Measurements from ENCODE around the gene DVL3. TPM values are rescaled to one million over a fixed set of nuclear protein-coding genes. Genes with fewer than 3 reads are reported as not detected.
"Not testable (repeated sequence)": the region's sequence is repeated elsewhere in the genome, so short reads cannot be mapped to it uniquely, and the experiment has no call there.

DVL3 gene
- total RNA-seq, 1 donor from 2014 or later: 49.7 TPM

DNA sequence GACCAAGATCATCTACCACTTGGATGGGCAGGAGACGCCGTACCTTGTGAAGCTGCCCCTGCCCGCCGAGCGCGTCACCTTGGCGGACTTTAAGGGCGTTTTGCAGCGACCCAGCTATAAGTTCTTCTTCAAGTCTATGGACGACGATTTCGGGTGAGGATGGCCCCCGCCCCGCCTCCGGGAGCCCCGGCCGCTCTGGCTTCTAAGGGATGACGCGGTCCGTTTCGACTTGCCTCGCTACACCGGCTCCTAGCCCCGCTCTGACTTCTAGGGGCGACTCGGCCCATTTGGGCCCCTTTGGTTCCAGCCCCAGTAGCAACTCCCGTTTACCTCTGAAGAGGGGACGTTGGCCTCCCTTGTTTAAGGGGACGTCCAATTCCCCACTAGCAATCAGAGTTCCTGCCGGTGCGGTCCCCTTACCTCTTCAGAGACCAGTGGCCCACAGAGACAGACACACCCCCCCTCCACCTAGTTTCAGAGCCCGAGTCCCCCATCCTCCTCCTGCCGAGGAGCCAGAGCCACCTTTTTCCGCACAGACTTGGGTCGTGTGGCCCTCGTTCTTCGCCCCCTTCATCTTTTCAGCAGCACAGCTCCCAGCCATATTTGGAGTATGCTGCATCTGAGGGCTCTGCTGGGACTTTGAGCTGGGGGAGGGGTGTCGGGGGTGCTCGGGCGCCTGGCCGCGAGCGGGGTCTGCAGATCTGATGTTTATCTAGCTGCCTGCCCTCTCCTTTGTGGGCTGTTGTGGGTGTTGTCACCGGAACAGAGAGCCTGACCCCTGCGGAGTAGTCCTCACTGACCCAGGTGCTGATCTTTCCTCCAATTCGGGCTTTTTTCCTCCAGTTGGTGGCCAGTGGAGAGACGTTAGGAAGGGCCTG, 706 bp downstream of the DVL3 start:
- no peak for DNase-seq

DNA sequence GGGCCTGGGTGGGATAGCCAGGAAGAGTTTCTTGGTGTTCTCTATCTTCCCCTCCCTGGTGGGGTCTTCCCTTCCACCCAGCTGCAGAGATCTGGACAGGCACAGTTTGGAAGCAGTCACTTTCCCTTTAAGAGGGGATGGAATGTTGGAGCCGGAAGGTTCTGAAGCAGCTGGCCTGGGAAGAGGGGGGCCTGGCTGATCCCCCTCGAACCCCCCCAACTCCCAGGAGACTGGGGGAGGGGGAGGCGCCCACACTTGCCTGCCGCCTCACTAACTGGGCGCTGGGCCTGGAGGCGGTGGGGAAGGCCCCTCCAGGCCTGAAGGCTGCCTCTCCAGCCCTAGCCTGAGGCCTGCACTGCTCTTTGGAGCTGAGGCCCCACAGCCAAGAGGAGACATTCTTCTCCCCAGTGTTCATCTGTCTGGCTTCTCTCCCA, 1.4 kb downstream of the DVL3 start:
- DNase-seq: peak; percentile 90

DNA sequence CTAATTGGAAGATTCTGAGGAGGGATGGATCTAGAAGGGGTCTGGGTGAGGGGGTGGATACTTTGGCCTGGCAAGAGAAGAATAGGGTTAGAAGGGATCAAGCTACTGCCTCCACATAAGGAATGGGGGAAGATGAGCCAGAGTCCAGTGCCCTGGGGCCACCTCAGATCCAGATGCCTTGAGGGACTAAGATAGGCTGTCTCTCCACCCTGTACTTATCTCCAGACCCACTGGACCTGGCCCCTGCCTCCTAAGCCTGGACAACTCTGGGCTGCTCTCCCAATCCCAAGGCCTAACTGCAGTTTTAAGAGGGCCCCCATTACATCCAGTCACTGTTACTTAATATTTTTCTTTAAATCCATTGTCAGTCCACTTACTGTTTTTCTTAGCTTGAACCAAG, 2.0 kb downstream of the DVL3 start:
- no peak for DNase-seq

DNA sequence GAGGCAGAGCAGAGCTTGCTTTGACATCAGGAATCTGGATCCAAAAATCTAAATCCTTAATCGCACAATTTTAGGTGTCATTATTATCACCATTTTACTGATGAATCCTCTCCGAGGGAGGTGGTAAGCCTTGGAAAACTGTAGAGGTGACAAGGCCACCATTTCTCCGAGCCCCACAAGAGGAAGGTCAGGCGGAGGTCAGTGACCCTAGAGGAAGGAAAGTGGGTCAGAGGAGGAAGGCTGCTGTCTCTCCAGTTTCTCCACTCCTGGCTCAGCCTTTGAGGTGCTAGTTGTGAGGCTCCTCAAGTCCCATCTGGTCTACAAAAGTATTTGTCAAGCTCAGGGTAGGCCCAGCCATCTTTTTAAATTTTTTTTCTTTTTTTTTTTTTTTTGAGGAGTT, 3.2 kb downstream of the DVL3 start:
- no peak for DNase-seq

DNA sequence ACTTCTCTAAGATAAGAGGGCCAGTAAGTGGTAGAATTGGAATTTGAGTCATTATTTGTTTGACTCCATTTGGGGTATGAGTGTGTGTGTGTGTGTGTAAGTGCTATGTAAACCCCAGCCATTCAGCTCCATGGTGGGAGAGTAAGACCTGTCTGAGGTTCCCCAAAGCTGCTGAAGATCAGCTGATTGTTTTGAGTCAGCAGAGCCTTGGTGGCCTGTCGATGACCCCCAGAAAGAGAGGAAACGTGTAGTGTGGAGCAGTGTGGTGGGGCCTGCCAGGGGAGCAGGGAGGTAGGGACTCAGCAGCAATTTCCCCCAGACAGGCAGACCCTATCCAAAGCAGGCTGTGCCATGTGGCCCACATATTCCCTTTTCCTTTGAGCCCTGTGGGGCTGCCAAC, 5.3 kb downstream of the DVL3 start:
- DNase-seq: no peak

DNA sequence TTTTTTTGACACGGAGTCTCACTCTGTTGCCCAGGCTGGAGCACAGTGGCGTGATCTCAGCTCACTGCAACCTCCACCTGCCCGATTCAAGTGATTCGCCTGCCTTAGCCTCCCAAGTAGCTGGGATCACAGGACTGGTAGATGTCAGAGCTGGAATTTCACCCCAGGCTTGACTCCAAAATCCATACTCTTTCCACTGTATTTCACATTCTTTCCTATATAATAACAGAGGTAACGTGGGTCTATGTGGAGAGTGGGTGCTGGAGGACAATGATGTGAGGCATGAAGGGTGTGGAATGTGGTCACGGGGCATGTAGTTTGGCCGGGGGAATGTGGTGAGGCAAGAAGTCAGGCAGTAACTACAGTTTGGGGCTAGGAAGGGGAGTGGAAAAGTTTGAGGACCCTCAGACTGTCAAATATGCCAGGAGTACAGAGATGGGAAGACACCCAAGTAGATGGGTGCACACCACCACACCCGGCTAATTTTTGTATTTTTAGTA, 7.4 kb downstream of the DVL3 start:
- not testable (repeated sequence) for DNase-seq

DNA sequence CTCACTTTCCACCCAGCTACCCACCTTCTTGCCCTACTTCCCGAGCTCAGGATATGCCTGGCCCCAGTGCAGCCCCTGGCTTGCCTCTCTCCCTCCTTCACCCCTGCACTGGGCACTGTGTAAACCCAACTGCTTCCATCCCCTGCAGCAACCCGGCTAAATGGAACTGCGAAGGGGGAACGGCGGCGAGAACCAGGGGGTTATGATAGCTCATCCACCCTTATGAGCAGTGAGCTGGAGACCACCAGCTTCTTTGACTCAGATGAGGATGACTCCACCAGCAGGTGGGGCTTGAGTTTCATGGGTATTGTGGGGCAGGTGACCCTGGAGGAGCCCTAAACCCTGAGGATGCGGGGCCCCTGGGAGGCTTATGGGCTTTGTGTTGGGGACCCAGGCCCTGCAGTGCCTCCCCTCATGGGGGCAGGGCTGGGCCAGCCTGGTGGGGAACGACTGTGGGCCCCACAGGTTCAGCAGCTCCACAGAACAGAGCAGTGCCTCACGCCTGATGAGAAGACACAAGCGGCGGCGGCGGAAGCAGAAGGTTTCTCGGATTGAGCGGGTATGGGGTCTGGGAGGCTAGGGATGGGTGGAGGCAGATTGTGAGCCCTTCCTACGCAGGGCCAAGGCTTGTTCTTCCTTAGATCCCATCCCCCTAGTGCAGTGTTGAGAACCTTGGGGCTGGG, 9.6 kb downstream of the DVL3 start:
- no peak for DNase-seq

DNA sequence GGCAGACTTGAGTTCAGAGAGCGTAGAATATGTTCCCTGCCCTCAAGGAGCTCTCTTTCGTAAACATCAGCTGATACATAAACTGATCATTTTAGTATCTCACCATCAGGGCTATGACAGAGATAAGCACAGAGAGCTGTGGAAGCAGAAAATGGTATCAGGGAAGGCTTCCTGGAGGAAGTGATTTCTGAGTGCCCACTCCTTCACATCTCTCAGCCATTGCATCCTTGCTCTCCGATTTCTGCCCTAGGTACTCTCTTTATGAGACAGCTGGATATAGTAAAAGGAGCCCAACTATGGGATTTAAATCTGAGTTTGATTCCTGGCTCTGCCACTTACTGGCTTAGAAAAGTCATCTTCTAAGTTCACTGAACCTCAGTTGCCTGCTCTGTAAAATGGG, 10.4 kb downstream of the DVL3 start:
- no peak for DNase-seq

DNA sequence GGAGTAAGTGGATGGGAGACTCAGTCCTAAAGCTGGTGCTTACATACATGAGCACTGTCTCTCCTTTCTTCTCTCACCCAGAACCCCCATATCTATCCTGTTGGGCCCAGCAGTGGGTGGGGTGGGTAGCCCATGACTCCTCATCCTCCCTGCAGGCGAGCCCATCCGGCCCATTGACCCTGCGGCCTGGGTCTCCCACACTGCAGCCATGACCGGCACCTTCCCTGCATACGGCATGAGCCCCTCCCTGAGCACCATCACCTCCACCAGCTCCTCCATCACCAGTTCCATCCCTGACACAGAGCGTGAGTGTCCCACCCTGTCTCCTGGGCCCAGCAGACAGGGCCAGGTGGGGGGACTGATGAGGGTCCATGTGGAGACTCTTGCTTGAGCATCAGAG, 11.5 kb downstream of the DVL3 start:
- no peak for DNase-seq

DNA sequence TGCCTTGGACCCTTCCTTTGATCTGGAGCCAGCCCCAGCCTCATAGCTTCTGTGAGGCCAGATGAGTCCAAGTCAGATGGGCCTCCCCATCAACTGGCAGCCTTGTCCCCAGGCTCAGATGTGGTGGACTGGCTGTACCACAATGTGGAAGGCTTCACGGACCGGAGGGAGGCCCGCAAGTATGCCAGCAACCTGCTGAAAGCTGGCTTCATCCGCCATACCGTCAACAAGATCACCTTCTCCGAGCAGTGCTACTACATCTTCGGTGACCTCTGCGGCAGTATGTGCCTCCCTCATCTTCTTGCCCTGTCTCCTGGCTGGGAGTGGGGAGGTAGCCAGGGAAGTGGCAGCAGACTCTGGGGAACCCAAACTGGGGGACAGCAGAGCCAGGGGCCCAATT, 12.6 kb downstream of the DVL3 start:
- DNase-seq: no peak

DNA sequence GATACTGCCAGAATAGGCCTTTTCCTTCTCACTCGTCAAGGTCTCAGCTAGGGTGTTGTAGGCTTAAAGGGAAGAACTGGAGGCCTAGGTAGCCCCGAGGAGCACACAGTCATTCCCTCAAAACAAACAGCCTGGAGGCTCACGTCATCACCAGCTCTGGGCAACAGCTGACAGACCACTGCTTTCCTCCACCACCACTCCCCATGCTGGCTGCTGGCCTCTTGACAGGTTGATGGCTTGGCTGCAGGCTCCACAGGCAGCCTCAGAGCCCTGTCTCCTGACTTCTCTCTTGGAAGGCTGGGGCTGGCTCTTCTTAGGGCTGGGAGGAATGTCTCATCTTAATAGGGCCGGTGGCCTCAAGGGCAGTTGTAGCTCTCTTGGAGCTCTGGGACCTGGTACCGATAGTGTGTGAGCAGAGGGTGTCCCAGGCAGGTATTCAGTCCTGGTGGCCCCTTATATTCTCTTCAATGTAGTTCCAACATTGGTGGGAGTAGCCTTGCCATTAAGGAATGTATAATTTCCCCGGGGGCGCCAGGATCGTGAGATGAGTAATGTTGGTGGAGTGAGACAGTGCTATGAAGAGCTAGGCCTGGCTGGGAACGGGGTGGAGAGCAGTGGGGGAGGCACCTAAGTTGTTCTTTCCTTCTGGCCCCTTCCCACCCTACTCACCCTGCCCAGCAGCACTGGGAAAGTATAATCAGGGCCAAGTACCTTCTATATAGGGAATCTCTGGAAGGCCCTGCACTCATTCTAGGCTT, 13.4 kb downstream of the DVL3 start:
- no peak for DNase-seq

DNA sequence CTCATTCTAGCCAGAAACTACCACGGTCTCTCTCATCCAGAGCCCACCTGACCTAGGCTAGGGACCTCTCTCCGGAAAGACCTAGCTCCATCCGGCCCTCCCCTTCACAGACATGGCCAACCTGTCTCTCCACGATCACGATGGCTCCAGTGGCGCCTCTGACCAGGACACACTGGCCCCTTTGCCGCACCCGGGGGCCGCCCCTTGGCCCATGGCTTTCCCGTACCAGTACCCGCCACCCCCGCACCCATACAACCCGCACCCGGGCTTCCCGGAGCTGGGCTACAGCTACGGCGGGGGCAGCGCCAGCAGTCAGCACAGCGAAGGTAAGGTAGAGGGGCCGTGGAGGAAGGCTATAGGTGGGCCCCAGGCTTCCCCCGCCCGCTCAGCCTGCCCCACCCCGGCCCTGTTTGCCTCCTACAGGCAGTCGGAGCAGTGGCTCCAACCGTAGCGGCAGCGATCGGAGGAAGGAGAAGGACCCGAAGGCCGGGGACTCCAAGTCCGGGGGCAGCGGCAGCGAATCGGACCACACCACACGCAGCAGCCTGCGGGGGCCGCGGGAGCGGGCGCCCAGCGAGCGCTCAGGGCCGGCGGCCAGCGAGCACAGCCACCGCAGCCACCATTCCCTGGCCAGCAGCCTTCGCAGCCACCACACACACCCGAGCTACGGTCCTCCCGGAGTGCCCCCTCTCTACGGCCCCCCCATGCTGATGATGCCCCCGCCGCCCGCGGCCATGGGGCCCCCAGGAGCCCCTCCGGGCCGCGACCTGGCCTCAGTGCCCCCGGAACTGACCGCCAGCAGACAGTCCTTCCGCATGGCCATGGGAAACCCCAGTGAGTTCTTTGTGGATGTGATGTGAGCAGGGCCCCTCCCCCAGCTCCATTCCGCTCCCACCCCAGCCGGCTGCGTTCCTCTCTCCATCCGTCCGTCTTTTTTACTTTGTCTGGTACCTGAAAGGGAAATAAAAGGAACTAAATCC, 15.0 kb downstream of the DVL3 start:
- no peak for DNase-seq

DNA sequence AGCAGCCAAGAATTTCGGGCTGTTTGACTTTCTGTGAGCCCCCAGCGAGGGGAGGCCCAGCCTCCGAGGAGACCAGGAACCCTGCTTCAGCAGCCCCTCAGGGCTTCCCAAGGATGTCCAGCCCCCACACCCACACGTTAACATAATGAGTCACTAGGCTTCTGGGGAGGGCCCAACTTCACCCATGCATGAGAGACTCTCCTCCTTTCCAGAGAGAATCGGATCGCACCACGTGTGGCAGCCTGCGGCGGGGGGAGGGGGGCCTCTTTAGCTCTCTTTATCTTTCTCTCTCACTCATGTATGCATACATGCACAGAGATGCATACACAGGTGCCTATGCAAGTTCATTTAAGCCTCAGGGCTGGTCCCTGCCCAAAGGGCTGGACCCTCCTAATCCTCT, 16.4 kb downstream of the DVL3 start:
- no peak for DNase-seq

DNA sequence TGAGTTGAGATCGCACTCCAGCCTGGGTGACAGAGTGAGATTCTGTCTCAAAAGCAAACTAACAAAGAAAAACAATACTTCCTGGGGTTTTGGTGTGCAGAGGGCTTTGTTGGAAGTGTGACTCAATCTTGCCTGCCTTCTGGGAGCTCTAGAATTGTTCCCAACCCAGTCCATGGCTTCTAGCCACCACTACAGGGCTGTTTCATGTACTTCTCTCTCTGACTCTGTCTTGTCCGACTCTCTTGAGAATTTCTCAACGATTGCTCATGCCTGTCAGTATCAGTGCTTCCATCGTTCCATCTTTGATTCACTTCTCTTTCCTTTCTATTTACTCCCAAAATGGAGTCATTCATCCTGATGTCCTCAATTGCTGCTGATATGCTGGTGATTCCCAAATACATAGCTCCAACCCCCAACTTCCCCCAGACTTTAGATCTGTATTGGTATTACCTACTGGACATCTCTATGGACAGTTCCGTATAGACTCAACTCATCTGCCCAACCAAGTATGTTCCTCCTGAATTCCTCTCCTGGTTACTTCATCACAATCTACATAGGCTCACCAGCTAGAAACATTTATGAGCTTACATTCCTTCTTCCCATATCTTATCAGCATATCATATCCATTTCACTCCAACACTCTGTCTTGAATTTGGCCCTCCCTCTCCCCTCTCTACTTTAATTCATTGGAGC, 17.6 kb downstream of the DVL3 start:
- no peak for DNase-seq

DNA sequence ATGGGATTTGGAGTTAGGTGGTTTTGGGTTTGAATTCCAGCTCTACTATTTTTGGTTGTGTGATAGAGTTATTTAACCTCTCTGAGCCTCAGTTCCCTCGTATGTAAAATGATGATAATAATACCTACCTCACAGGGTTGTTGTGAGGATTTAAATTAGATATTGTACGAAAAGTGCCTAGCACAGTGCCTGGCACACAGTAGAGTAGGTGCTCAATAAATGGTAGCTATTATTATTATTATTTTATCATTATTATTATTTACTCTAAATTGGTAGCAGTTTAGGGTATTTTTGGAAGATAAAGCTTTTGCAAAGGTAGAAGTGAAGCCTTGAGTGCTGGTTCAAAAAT, 18.2 kb downstream of the DVL3 start:
- DNase-seq: no peak

DNA sequence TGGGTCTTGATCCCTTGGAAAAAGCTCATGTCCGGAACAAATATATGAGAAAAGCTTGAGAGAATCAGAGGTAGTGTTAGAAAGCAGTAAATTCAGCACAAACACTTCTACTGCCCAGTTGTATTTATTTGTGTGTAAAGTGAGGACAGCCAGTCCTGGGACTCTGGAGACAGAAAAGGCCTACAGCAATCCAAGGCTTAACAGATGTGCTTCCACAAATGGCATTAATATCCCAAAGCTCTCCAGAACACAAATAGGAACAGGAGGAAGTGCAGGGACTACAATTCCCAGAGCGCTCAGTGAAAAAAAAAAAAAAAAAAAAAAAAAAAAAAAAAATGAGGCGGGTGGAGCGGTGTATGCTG, 19.1 kb downstream of the DVL3 start:
- no peak for DNase-seq

DNA sequence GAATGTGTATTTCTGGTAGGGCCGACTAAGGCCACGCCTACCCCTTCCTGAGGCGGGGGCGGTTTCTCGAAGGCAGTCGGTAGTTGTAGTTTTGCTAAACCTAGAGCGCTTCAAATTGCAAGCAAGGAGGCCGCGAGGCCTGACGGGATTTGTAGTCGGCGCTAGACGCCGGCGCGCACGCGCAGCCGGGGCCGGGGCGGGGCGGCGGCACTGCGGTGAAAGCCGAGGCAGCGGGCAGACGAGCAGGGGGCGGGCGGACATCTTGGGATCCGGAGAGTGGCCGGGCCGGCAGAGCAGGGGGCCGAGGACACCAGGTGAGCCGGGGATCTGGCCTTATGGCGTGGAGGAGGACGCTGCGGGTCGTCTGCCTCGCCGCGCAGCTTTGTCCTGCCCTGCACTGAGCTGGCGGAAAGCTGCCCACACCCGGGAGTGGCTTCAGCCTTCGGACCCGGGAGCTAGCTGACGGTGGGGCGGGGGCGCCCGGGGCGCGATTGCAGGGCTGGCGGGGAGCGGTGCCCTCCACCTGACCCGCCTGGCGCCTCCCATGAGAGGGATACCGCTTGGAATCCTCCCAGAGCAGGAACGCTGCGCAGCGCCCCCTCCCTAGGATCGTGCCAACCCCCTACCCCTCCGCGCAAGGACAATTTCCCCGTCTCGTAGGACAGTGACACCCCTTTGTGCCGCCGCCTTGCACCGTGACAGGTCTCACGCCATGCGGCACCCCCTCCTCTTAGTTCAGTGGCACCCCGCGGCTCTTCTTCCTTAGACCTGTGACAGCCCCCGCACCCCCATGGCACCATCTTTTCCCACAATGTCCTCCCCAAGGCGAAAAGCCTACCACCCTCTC, 19.7 kb downstream of the DVL3 start, which contains the start of gene AP2M1:
Gene AP2M1 (plus strand): TSS at position 210 of the 847 bp plus-strand sequence. CDS start 2,139 bp downstream, outside the sequence.
- DNase-seq: peak; percentile 99

DNA sequence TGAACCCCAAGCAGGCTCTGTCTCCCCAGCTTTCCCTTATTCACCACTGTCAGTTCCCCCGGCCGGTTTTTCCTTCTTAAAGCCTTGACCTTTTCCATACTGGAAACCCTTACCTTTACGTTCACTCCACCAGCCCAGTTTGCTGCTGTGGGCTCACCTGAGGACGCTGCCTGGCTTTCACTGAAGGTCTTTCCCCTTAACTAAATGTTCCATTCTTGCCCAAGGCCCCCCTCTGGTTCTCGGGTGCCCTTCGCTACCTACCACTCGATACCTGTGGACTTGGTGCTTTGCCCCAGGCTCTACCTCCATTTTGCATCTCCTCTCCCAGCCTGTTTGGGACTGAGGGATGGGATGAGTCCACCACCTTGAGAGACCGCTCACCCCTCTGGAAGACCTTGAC, 20.3 kb downstream of the DVL3 start:
- DNase-seq: no peak

DNA sequence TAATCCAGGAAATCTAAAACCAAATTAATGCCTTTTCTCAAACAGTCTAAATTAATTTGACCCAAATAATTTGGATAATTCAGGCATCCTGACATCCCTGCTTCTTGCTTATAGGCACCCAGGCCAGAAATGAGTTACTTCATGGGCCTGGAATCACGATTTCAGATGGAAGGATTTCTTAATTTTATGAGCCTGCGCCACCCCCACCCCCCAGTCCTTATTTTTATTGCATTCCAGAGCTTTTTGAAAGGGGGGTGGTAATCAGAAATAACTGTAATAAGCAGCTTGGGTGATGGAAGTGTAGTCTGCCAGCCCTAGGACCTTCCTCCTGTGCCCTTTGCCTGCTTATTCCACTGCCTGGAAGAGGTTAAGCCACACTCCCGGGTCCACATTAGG, 20.8 kb downstream of the DVL3 start:
- no peak for DNase-seq

All from tongue (tissue), 2 donors.